HG03135 (cell line): ENCODE data around the gene TNFRSF13B.
"Not testable (repeated sequence)": the region's sequence is repeated elsewhere in the genome, so short reads cannot be mapped to it uniquely, and the experiment has no call there.

Experiments used
- ATAC-seq: cut with Tn5 transposase; IDR thresholded peaks from one replicate; pipeline ENCODE4 v1.9.1; 2021; ENCODE audit warnings: mild to moderate bottlenecking, moderate library complexity; ENCODE audit not compliant: unreplicated experiment

The TNFRSF13B gene

DNA sequence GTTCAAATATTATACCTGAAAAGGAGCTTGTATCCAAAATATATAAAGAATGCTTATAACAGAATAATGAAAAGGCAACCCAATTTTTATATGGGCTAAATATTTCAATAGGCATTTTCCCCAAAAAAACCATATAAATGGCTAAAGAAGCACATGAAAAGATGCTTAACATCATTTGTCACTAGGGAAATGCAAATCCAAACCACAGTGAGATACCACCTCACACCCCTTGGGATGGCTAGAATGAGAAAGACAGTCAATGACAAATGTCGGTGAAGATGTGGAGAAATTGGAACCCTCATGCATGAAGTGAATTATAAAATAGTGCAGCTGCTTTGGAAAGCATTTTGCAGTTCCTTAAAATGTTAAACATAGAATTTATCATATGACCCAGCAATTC, 3.1 kb downstream of the TNFRSF13B start:
- ATAC-seq, result no peak

DNA sequence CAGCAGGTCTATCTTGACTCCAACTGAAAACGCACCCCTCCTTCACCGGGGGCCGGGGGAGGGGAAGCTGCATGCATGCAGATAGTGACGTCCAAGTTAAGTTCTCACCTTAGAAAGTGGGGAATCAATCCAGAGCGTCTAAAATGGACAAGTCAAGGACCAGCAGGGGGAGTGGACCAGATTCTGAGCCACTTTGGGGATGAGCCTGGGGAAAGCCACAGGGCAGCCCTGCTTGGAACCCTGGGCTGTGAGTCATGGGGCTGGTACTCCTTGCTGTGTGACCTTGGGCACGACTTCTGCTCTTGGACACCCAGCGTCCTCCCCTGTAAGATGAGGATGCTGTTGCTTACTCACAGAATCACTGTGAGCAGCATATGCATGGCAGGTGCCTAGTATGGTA, 9.1 kb downstream of the TNFRSF13B start:
- ATAC-seq, result no peak

DNA sequence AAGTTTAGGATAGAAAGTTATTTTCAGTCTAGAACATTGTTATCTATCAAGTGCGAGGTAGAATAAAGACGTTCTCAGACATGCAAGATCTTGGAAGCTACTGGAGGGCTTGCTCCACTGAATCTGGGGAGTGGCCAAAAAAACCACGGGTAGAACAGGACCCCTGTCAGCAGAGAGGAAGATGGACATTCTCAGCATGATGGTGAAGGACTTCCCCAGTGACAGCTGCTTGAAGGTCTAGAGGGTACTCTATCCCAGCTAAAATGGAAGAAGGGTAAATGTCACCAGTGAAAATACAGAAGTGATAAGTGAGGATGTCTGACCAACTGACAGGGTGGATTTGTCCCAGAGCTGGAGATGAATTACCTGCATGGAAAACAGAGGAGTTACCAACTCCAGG, 10.1 kb downstream of the TNFRSF13B start:
- ATAC-seq, result no peak

DNA sequence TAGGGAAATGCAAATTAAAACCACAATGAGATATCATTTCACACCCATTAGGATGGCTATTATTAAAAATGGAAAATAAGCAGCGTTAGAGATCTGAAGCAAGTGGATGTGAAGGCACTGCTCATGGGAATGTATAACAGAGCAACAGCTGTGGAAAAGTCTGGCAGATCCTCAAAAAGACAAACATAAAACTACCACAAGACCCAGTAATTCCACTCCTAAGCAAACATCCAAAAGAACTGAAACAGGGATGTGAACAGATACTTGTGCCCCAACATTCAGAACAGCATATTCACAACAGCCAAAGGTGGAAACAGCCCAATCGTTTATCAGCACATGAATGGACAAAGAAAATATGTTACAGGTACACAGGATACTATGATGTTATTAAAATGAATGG, 10.9 kb downstream of the TNFRSF13B start:
- ATAC-seq, result not testable (repeated sequence)

GRCh38 chr17:16955011-16955410, 16.9 kb downstream of the TNFRSF13B start:
- ATAC-seq, result not testable (repeated sequence)

- ATAC-seq, result no peak
Observed at GRCh38 chr17:16954521-16954920, 17.4 kb downstream of the TNFRSF13B start.

DNA sequence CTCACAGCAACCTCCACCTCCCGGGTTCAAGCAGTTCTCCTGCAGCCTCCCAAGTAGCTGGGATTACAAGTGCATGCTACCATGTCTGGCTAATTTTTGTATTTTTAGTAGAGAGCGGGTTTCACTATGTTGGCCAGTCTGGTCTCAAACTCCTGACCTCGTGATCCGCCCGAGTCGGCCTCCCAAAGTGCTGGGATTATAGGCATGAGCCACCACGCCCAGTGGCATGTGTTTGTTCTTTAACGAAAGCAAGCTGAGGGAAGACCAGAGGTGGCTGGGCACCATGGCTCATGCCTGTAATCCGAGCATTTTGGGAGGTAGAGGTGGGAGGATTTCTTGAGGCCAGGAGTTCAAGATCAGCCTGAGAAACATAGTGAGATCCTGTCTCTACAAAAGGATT, 18.1 kb downstream of the TNFRSF13B start:
- ATAC-seq, result no peak

- no peak for ATAC-seq
Observed at GRCh38 chr17:16953347-16953746, 18.6 kb downstream of the TNFRSF13B start.

DNA sequence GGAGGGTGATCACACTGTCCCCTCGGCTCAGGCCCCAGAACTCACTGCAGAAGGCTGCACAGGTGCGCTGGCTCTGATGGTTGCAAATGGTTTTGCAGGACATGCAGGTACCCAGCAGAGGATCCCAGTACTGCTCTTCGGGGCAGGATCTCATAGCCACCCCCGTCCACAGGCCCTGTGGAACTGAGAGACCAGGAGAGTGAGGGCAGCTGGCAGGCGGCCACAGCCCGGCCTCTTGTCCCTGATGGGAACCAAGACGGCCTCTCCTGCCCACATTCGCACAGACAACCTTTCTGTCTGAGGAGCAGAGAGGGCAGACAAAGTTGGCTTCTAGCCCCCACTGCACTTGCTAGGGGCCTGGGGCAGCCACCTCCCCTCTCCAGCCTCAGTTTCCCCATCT, 19.5 kb downstream of the TNFRSF13B start:
- ATAC-seq, result no peak

DNA sequence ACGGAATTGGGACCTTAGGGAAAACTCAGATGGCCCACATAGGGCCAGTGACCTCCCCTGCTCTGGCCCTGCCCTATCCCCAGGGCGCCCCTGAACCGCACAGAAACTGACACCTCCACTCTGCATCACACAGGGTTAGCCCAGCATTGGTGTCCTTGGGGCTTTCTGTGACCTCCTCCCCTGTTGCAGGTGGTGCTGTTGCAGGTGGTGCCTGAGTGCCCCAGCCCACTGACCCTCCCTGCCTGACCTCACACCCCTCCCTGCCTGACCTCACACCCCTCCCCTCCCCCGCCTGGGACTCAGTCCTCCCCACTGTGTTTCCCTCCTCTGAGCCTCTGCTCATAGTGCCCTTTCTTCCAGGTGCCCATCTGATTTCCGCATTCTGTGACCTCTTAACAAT, 21.4 kb downstream of the TNFRSF13B start:
- ATAC-seq, result no peak

GRCh38 chr17:16948587-16949376, 23.1 kb downstream of the TNFRSF13B start:
- no peak for ATAC-seq

DNA sequence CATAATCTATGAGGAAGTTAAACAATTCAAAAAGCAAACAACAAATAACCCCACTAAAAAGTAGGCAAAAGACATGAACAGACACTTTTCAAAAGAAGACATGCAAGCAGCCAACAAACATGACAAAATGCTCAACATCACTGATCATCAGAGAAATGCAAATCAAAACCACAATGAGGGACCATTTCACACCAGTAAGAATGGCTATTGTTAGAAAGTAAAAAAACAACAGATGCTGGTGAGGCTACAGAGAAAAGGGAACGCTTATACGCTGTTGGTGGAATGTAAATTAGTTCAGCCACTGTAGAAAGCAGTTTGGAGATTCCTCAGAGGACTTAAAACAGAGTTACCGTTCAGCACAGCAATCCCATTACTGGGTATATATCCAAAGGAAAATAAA, 24.4 kb downstream of the TNFRSF13B start:
- no peak for ATAC-seq

GRCh38 chr17:16945663-16946218, 26.2 kb downstream of the TNFRSF13B start:
- ATAC-seq, result no peak

DNA sequence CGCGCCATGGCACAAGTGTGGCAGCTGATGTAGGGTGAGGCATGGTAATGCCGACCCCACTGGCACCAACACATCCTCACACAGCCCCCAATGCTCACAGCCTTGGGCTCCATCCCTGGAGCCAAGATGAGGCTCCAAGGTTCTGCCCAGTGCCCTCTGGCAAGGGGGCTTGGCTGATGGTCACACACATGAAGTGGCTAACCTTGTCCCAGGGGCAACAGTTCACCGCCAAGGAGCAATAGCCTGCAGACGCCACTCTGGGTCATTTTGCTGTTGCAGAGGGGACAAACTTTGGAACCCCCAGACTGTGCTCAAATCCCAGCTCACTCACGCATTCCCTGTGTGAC, 26.8 kb downstream of the TNFRSF13B start:
- no peak for ATAC-seq

DNA sequence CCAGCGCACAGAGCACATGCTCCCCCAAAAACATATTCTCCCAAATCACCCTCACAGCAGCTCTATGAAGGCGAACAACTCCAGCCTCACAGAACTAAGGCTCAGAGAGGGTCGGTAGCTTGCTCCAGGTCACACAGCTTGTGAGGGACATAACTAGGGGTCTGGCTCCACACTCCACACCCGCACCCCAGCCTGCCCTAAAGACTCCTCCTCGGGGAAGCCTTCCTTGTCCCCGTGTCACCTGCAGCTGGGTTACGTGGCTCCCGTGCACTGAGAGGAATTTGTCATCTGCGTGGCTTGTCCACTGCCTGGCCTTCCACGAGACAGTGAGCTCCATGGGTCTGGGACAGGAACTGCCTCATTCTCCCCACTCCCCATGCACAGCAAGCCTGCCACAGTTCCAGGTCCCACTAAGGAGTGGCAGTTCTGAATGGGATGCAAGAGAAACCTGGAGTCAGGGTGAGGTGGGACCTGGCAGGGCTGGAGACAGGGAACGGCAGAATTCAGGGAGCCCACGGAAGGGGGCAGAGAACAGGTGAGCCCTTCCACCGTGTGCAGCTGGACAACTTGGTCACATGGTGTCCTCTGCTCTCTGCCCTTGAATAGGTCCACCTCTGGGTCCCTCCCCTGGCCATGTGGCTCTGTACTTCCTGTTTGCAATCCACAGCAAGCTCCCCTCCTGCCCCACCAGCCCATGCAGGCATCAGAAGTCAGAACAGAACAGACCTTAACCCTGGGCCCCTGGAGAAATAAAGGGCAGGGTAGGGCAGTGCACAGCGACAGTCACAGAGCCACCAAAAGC, 27.4 kb downstream of the TNFRSF13B start:
- ATAC-seq, result no peak

- ATAC-seq, result no peak
Observed at GRCh38 chr17:16943541-16944333, 28.2 kb downstream of the TNFRSF13B start.

- no peak for ATAC-seq
Observed at GRCh38 chr17:16943032-16943352, 28.9 kb downstream of the TNFRSF13B start.

DNA sequence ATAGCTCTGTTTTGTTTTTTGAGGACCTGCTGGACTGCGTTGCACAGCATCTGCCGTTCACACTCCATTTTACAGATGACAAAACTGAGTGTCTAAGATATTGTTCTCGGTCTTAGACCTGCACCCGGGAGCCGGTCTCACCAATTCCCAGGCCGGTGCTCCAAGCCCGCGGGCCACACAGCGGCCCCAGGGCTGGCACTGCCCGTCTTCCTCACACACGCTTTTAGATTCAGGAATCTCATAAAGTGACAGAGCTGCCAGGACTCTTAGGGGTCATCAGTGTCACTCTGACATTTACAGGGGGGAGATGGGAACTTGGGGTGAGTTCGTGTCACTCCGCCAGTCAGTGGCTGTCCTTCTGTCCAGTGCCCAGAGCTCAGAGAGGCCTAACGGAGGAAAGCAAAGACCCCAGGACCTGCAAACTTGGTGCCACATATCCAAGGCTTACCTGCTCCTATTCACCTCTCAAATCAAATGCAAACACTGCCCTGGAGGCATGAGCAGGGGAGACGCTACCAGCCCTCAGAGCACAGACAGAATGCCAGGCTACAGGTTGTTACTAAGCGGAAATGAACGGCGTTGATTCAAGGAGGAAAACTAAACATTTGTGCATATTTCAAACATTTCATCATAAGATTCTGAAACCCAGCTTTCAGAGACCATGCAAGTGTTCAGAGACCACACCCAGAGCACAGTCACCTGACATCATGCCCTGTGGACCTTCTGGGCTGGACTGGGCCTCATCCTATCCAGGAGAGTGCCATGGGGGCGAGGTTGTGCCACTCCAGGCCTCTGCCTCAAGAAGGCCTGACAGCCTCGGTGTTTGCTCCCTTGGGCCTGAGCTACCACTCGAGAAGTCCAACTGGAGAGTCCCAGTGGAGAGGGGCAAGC, 29.5 kb downstream of the TNFRSF13B start:
- no peak for ATAC-seq

GRCh38 chr17:16941072-16942036, 30.6 kb downstream of the TNFRSF13B start:
- ATAC-seq, result no peak
